ENCODE data around the gene ENDOG. TPM values are rescaled to one million over a fixed set of nuclear protein-coding genes. Genes with fewer than 3 reads are reported as not detected.
"Not testable (repeated sequence)": the region's sequence is repeated elsewhere in the genome, so short reads cannot be mapped to it uniquely, and the experiment has no call there.

Gene ENDOG
- total and polyA plus RNA-seq, 2 experiments from 2014 or later = 15.1 to 23.5 TPM

DNA sequence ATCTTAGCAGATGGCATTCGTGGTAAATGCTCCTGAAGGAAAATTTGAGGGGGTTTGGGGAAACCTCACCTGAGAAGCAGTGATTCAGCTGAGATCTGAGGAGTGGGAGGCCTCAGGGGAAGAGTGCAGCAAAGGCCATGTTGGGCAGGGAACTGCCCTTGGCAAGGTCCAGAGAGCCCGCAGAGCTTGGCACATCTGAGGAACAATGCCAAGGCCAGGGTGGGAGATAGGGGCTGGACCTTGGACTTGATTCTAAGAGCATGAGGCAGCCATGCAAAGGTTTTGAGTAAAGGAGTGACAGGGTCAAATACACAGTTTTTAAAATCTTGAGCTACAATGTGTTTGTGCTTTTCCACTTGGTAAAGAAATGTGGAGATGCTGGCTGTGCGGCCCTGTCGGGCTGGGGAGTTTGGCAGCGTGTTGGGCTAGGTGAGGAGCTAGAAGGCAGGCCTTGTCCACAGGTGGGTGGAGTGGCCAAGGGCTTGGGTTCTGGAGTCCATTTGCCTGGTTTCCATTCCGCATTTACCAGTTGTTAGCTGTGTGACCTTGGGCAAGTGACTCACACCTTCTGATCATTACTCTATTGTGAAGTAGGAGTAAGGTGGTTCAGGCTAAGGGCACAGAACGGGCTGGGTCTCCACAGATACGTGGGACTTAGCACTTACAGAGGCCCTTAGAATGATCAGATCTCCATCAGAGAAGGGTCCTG, 25.2 kb upstream of the ENDOG start (continued):
- TF ChIP-seq, protein P1, sequence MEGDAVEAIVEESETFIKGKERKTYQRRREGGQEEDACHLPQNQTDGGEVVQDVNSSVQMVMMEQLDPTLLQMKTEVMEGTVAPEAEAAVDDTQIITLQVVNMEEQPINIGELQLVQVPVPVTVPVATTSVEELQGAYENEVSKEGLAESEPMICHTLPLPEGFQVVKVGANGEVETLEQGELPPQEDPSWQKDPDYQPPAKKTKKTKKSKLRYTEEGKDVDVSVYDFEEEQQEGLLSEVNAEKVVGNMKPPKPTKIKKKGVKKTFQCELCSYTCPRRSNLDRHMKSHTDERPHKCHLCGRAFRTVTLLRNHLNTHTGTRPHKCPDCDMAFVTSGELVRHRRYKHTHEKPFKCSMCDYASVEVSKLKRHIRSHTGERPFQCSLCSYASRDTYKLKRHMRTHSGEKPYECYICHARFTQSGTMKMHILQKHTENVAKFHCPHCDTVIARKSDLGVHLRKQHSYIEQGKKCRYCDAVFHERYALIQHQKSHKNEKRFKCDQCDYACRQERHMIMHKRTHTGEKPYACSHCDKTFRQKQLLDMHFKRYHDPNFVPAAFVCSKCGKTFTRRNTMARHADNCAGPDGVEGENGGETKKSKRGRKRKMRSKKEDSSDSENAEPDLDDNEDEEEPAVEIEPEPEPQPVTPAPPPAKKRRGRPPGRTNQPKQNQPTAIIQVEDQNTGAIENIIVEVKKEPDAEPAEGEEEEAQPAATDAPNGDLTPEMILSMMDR (conservative IDR thresholded peaks at IDR 0.05; ENCODE audit: low read depth in 2 of 2) = no peak

DNA sequence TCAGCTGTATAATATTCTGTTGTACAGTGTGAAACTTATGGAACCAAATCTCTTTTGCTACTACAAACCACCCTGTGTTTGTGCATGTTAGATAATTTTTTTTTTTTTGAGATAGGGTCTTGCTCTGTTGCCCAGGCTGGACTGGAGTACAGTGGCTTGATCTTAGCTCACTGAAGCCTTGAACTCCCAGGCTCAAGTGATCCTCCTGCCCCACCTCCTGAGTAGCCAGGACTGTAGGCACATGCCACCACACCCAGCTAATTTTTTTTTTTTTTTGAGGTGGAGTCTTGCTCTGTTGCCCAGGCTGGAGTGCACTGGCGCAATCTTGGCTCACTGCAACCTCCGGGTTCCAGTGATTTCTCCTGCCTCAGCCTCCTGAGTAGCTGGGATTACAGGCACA, 23.3 kb upstream of the ENDOG start:
- H3K4me3 ChIP-seq; H4K20me1 ChIP-seq (replicated peaks; ENCODE audit: insufficient read depth); H3K4me2 ChIP-seq; ATAC-seq; H3K36me3 ChIP-seq (ENCODE audit: insufficient read depth); DNase-seq (ENCODE audit: low spot score); H3K27ac Mint-ChIP-seq; H3K4me1 ChIP-seq (ENCODE audit: insufficient read depth); H3K27me3 Mint-ChIP-seq (ENCODE audit: insufficient read depth, low read depth, poor library complexity); H3K27ac ChIP-seq (ENCODE audit: low read depth); H3K9me3 Mint-ChIP-seq; H3K27me3 ChIP-seq (ENCODE audit: insufficient read depth); H2AFZ ChIP-seq; H3K4me1 Mint-ChIP-seq; H3K4me3 Mint-ChIP-seq; H3K9me2 ChIP-seq (ENCODE audit: insufficient read depth); H3K79me2 ChIP-seq (replicated peaks; ENCODE audit: insufficient read depth); H3F3A ChIP-seq (replicated peaks; ENCODE audit: low read depth): not testable (repeated sequence)
- H3K36me3 Mint-ChIP-seq (ENCODE audit: low read depth) = peaks cover 36% of the 10 kb centered on the region

DNA sequence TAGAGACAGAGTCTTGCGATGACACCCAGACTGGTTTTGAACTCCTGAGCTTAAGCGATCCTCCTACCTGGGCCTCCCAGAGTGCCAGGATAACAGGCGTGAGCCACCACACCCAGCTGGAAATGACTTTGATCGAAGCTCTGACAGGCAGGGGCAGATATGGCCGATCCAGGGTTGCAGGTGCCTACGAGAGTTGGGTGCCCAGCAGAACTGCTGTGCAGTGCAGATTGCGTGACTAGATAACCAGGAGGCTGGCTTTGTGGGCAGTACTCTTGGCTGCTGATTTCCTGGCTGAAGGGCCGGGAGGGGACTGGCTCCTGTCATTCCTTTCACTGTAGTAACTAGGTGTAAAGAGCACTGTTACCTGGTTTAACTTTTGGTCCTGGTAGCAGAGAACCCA, 19.4 kb upstream of the ENDOG start:
- no peaks in the 10 kb centered on the region for H3K79me2 ChIP-seq (replicated peaks; ENCODE audit: insufficient read depth)
- TF ChIP-seq ZNF331 (CRISPR knock-in tag; IDR thresholded peaks at IDR 0.05; ENCODE audit: low read depth) = no peak
- TF ChIP-seq, protein P1 (conservative IDR thresholded peaks at IDR 0.05; ENCODE audit: low read depth in 2 of 2) = no peak
- H3K27me3 Mint-ChIP-seq (ENCODE audit: insufficient read depth, low read depth, poor library complexity) = peaks cover 5% of the 10 kb centered on the region
- H3F3A ChIP-seq (replicated peaks; ENCODE audit: low read depth) = no peaks in the 10 kb centered on the region
- no peaks in the 10 kb centered on the region for H3K9me2 ChIP-seq (ENCODE audit: insufficient read depth)
- H3K36me3 Mint-ChIP-seq (ENCODE audit: low read depth) = peaks cover 46% of the 10 kb centered on the region
- ATAC-seq (no peak), DNase-seq (ENCODE audit: low spot score) (no peak)
- H3K4me1 Mint-ChIP-seq = no peaks in the 10 kb centered on the region
- H4K20me1 ChIP-seq (replicated peaks; ENCODE audit: insufficient read depth) = no peaks in the 10 kb centered on the region; the same call in 1 of the 2 replicates
- H3K27ac ChIP-seq (ENCODE audit: low read depth) = no peak overlapping the region
- no peak overlapping the region for H3K27ac Mint-ChIP-seq
- H2AFZ ChIP-seq = no peak overlapping the region
- no peaks in the 10 kb centered on the region for H3K27me3 ChIP-seq (ENCODE audit: insufficient read depth)
- H3K4me3 ChIP-seq = no peak overlapping the region
- H3K36me3 ChIP-seq (ENCODE audit: insufficient read depth) = no peaks in the 10 kb centered on the region; the same call in 1 of the 2 replicates
- no peak overlapping the region for H3K4me3 Mint-ChIP-seq
- no peaks in the 10 kb centered on the region for H3K4me1 ChIP-seq (ENCODE audit: insufficient read depth)
- no peak overlapping the region for H3K4me2 ChIP-seq
- H3K9me3 Mint-ChIP-seq = no peaks in the 10 kb centered on the region

DNA sequence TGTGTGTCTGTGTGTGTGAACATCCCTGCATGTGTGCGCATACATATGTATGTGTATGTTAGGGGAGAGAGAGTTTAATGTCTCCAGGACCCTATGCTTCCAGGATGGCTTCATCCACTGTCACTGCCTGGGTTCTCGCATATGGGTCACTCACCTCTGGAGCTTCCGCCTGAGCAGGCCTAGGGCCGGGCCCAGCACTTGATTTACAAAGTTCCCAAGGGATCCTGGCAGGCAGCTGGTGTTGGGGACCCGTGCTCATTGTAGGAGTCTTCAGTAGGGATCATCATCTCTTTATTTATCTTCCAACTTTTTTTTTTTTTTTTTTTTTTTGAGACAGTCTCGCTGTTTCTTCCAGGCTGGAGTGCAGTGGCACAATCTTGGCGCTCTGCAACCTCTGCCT, 18.2 kb upstream of the ENDOG start:
- Histone ChIP-seq H4K20me1 (replicated peaks; ENCODE audit: insufficient read depth) (no peaks in the 10 kb centered on the region; the same call in none of the 2 replicates), H3K4me3 (no peak overlapping the region), H3K9me2 (ENCODE audit: insufficient read depth) (no peaks in the 10 kb centered on the region), H3K27ac (ENCODE audit: low read depth) (no peak overlapping the region), H3K79me2 (replicated peaks; ENCODE audit: insufficient read depth) (no peaks in the 10 kb centered on the region), H2AFZ (no peak overlapping the region), H3K27me3 (ENCODE audit: insufficient read depth) (no peaks in the 10 kb centered on the region), H3F3A (replicated peaks; ENCODE audit: low read depth) (no peaks in the 10 kb centered on the region), H3K36me3 (ENCODE audit: insufficient read depth) (no peaks in the 10 kb centered on the region; the same call in 1 of the 2 replicates), H3K4me2 (no peak overlapping the region), H3K4me1 (ENCODE audit: insufficient read depth) (no peaks in the 10 kb centered on the region)
- ATAC-seq = no peak
- H3K27ac Mint-ChIP-seq = no peak overlapping the region
- H3K4me1 Mint-ChIP-seq = no peaks in the 10 kb centered on the region
- H3K36me3 Mint-ChIP-seq (ENCODE audit: low read depth) = peaks cover 43% of the 10 kb centered on the region
- peaks cover 5% of the 10 kb centered on the region for H3K27me3 Mint-ChIP-seq (ENCODE audit: insufficient read depth, low read depth, poor library complexity)
- no peaks in the 10 kb centered on the region for H3K9me3 Mint-ChIP-seq
- no peak overlapping the region for H3K4me3 Mint-ChIP-seq
- no peak for DNase-seq (ENCODE audit: low spot score)
- TF ChIP-seq, protein P2, sequence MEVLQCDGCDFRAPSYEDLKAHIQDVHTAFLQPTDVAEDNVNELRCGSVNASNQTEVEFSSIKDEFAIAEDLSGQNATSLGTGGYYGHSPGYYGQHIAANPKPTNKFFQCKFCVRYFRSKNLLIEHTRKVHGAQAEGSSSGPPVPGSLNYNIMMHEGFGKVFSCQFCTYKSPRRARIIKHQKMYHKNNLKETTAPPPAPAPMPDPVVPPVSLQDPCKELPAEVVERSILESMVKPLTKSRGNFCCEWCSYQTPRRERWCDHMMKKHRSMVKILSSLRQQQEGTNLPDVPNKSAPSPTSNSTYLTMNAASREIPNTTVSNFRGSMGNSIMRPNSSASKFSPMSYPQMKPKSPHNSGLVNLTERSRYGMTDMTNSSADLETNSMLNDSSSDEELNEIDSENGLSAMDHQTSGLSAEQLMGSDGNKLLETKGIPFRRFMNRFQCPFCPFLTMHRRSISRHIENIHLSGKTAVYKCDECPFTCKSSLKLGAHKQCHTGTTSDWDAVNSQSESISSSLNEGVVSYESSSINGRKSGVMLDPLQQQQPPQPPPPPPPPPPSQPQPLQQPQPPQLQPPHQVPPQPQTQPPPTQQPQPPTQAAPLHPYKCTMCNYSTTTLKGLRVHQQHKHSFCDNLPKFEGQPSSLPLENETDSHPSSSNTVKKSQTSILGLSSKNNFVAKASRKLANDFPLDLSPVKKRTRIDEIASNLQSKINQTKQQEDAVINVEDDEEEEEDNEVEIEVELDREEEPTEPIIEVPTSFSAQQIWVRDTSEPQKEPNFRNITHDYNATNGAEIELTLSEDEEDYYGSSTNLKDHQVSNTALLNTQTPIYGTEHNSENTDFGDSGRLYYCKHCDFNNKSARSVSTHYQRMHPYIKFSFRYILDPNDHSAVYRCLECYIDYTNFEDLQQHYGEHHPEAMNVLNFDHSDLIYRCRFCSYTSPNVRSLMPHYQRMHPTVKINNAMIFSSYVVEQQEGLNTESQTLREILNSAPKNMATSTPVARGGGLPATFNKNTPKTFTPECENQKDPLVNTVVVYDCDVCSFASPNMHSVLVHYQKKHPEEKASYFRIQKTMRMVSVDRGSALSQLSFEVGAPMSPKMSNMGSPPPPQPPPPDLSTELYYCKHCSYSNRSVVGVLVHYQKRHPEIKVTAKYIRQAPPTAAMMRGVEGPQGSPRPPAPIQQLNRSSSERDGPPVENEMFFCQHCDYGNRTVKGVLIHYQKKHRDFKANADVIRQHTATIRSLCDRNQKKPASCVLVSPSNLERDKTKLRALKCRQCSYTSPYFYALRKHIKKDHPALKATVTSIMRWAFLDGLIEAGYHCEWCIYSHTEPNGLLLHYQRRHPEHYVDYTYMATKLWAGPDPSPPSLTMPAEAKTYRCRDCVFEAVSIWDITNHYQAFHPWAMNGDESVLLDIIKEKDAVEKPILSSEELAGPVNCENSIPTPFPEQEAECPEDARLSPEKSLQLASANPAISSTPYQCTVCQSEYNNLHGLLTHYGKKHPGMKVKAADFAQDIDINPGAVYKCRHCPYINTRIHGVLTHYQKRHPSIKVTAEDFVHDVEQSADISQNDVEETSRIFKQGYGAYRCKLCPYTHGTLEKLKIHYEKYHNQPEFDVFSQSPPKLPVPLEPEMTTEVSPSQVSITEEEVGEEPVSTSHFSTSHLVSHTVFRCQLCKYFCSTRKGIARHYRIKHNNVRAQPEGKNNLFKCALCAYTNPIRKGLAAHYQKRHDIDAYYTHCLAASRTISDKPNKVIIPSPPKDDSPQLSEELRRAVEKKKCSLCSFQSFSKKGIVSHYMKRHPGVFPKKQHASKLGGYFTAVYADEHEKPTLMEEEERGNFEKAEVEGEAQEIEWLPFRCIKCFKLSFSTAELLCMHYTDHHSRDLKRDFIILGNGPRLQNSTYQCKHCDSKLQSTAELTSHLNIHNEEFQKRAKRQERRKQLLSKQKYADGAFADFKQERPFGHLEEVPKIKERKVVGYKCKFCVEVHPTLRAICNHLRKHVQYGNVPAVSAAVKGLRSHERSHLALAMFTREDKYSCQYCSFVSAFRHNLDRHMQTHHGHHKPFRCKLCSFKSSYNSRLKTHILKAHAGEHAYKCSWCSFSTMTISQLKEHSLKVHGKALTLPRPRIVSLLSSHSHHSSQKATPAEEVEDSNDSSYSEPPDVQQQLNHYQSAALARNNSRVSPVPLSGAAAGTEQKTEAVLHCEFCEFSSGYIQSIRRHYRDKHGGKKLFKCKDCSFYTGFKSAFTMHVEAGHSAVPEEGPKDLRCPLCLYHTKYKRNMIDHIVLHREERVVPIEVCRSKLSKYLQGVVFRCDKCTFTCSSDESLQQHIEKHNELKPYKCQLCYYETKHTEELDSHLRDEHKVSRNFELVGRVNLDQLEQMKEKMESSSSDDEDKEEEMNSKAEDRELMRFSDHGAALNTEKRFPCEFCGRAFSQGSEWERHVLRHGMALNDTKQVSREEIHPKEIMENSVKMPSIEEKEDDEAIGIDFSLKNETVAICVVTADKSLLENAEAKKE (CRISPR knock-in tag; IDR thresholded peaks at IDR 0.05) = no peak

Data from GM23338 (cell line).